SK-N-SH (cell line): ENCODE results near the gene KCNN3. TPM values are rescaled to one million over a fixed set of nuclear protein-coding genes. Genes with fewer than 3 reads are reported as not detected.

Experiments used
- CTCF ChIA-PET: fragments of 300-600, 350-600 bp; formaldehyde crosslinking; extraction: SDS; loops from one replicate; lab custom pipeline; 2021; lab: Yijun Ruan, JAX
- POLR2A ChIA-PET: fragments of 350-600 bp; sonication (Branson Sonifier 250); formaldehyde crosslinking; extraction: SDS; loops from one replicate; lab custom pipeline; 2020; ENCODE audit warnings: antibody characterized with exemption, inconsistent platforms; lab: Yijun Ruan, JAX
- DNase-seq: peaks from one replicate; pipeline ENCODE4 v3.0.0; 2012
- H2AFZ ChIP-seq: fragments of 200-600 bp; sonication (generic); 2 replicates; pipeline ENCODE4 v1.8.1; 2016; ENCODE audit warnings: antibody characterized with exemption, mild to moderate bottlenecking, low read depth
- H3F3A ChIP-seq: fragments of 200-600 bp; sonication (generic); replicated peaks from 2 replicates; pipeline ENCODE3; 2016; ENCODE audit warnings: antibody characterized with exemption, mild to moderate bottlenecking; ENCODE audit not compliant: insufficient read depth
- H3K27ac ChIP-seq, 2 experiments: fragments of 200-500 bp in 1 of 2; fragments of 200-600 bp in 1 of 2; sonication (Bioruptor generic) in 1 of 2; sonication (generic), shearing (Covaris generic) in 1 of 2; 2 replicates each; pipeline versions ENCODE4 v1.5.1 to v1.6.1; 2014 to 2016; ENCODE audit warnings: low read depth in 2 of 2, inconsistent platforms in 1 of 2, low read length in 1 of 2, mild to moderate bottlenecking in 1 of 2, mixed read lengths in 1 of 2
- H3K27me3 ChIP-seq: fragments of 200-600 bp; sonication (generic), shearing (Covaris generic); 2 replicates; pipeline ENCODE4 v1.6.1; 2016; ENCODE audit warnings: mixed run types; ENCODE audit not compliant: insufficient read depth
- H3K36me3 ChIP-seq, 2 experiments: fragments of 200-500 bp in 1 of 2; fragments of 200-600 bp in 1 of 2; sonication (Bioruptor generic) in 1 of 2; sonication (generic) in 1 of 2; replicated peaks in 1 of 2; 2 replicates each; pipeline versions ENCODE3 to v1.5.1; 2014 to 2016; ENCODE audit warnings: low read length in 1 of 2, mild to moderate bottlenecking in 1 of 2; ENCODE audit not compliant: insufficient read depth in 2 of 2, control insufficient read depth in 1 of 2
- H3K4me1 ChIP-seq, 2 experiments: fragments of 200-500 bp in 1 of 2; fragments of 200-600 bp in 1 of 2; sonication (Bioruptor generic) in 1 of 2; sonication (generic), shearing (Covaris generic) in 1 of 2; 2 replicates each; pipeline versions ENCODE4 v1.5.1 to v1.6.1; 2014 to 2016; ENCODE audit warnings: low read depth in 1 of 2, low read length in 1 of 2, mixed run types in 1 of 2; ENCODE audit not compliant: insufficient read depth in 2 of 2, control insufficient read depth in 1 of 2
- H3K4me2 ChIP-seq: fragments of 200-600 bp; sonication (generic), shearing (Covaris generic); 2 replicates; pipeline ENCODE4 v1.6.1; 2017; ENCODE audit warnings: mixed run types
- H3K4me3 ChIP-seq, 2 experiments: fragments of 200-500 bp in 1 of 2; fragments of 200-600 bp in 1 of 2; sonication (Bioruptor generic) in 1 of 2; sonication (generic), shearing (Covaris generic) in 1 of 2; 2 replicates each; pipeline versions ENCODE4 v1.5.1 to v1.8.1; 2014 to 2016; ENCODE audit warnings: low read depth in 2 of 2, inconsistent platforms in 1 of 2, low read length in 1 of 2, mild to moderate bottlenecking in 1 of 2, mixed read lengths in 1 of 2, moderate library complexity in 1 of 2
- H3K79me2 ChIP-seq: fragments of 200-600 bp; sonication (generic); 2 replicates; pipeline ENCODE4 v1.8.1; 2017; ENCODE audit warnings: mild to moderate bottlenecking; ENCODE audit not compliant: insufficient read depth
- H3K9ac ChIP-seq: fragments of 200-600 bp; sonication (generic); 2 replicates; pipeline ENCODE4 v1.6.1; 2017; ENCODE audit warnings: mixed run types
- H3K9me2 ChIP-seq: fragments of 200-600 bp; sonication (generic); 2 replicates; pipeline ENCODE4 v1.6.1; 2017; ENCODE audit warnings: mixed run types
- H3K9me3 ChIP-seq: fragments of 200-600 bp; sonication (generic); 2 replicates; pipeline ENCODE4 v1.6.1; 2017; ENCODE audit warnings: mixed run types, mild to moderate bottlenecking, moderate library complexity
- H4K20me1 ChIP-seq: fragments of 200-600 bp; sonication (generic); 2 replicates; pipeline ENCODE4 v1.6.1; 2017; ENCODE audit warnings: mild to moderate bottlenecking, mixed run types; ENCODE audit not compliant: insufficient read depth
- CHD2 ChIP-seq: fragments of 150-350 bp; IDR thresholded peaks from 2 replicates; pipeline ENCODE4 v1.6.1; 2018; ENCODE audit warnings: low read length; ENCODE audit not compliant: partially characterized antibody
- ELF1 ChIP-seq: IDR thresholded peaks from 2 replicates; pipeline ENCODE4 v1.4.0; 2012
- EP300 ChIP-seq, 2 experiments: IDR thresholded peaks; 2 replicates each; pipeline versions ENCODE4 v1.4.0 to v1.6.1; 2012; ENCODE audit warnings: borderline replicate concordance in 1 of 2, low read depth in 1 of 2, low read length in 1 of 2
- FOSL2 ChIP-seq: IDR thresholded peaks from 2 replicates; pipeline ENCODE4 v1.4.0; 2012; ENCODE audit warnings: low read depth, mild to moderate bottlenecking, moderate library complexity, borderline replicate concordance
- FOXJ3 ChIP-seq: sonication (generic); formaldehyde crosslinking; IDR thresholded peaks from 2 replicates; pipeline ENCODE4 v1.5.1; 2020; ENCODE audit warnings: mild to moderate bottlenecking, missing genetic modification reagents
- GATA2 ChIP-seq: sonication (generic); formaldehyde crosslinking; IDR thresholded peaks from 2 replicates; pipeline ENCODE4 v1.5.0; 2020; ENCODE audit warnings: mild to moderate bottlenecking, missing genetic modification reagents
- MEF2A ChIP-seq: IDR thresholded peaks from 2 replicates; pipeline ENCODE4 v1.4.0; 2012; ENCODE audit warnings: low read depth, borderline replicate concordance
- NFIC ChIP-seq: IDR thresholded peaks from 2 replicates; pipeline ENCODE4 v1.4.0; 2012; ENCODE audit warnings: borderline replicate concordance
- NRF1 ChIP-seq: IDR thresholded peaks from 2 replicates; pipeline ENCODE4 v1.6.1; 2012; ENCODE audit warnings: low read depth, mild to moderate bottlenecking, low read length
- PBX3 ChIP-seq: IDR thresholded peaks from 2 replicates; pipeline ENCODE4; 2012
- RAD21 ChIP-seq: IDR thresholded peaks from 2 replicates; pipeline ENCODE4 v1.6.1; 2012; ENCODE audit warnings: mild to moderate bottlenecking, low read length
- RCOR1 ChIP-seq: fragments of 150-350 bp; IDR thresholded peaks from 2 replicates; pipeline ENCODE4 v1.6.1; 2017; ENCODE audit warnings: antibody characterized with exemption, low read length
- REST ChIP-seq: IDR thresholded peaks from 2 replicates; pipeline ENCODE4 v1.6.1; 2012; ENCODE audit warnings: mild to moderate bottlenecking, low read depth, low read length, moderate library complexity
- RXRA ChIP-seq: IDR thresholded peaks from 2 replicates; pipeline ENCODE4 v1.4.0; 2012; ENCODE audit warnings: low read depth, mild to moderate bottlenecking, borderline replicate concordance
- TCF12 ChIP-seq: IDR thresholded peaks from 2 replicates; pipeline ENCODE4 v1.4.0; 2012
- TEAD4 ChIP-seq: IDR thresholded peaks from 2 replicates; pipeline ENCODE4 v1.4.0; 2012; ENCODE audit warnings: mild to moderate bottlenecking, borderline replicate concordance; ENCODE audit not compliant: insufficient read depth
- YY1 ChIP-seq: IDR thresholded peaks from 2 replicates; pipeline ENCODE4 v1.4.0; 2012; ENCODE audit warnings: low read depth, mild to moderate bottlenecking
- WGBS: methylation state at CpG from one replicate; pipeline ENCODE4 v1.1.6; 2017; ENCODE audit warnings: low lambda C conversion rate; 5-methylcytosine and 5-hydroxymethylcytosine counted together
- polyA plus RNA-seq, 3 experiments: library from polyadenylated mRNA; depleted of rRNA; stranded (reverse); fragments of >200 nt; gene quantifications; 2 replicates each; pipeline ENCODE4 v1.2.3, GENCODE V29; 2012

KCNN3 gene
- polyA plus RNA-seq, 1 of the 3 experiments (the other 2 are of a cell fraction), result 0.16 TPM

GRCh38 chr1:154791292-154792166 lies 78.6 kb downstream of the KCNN3 start:
- H3K9me2 ChIP-seq, result no peaks in the 10 kb centered on the region
- 68% methylated on average over 13 of the region's 13 CpGs for WGBS
- no peak overlapping the region for H3K4me3 ChIP-seq
- TF ChIP-seq FOSL2, result no peak
- TF ChIP-seq REST, result no peak
- TF ChIP-seq RCOR1, result no peak
- TF ChIP-seq FOXJ3 (CRISPR knock-in tag), result no peak
- no peak for TF ChIP-seq RXRA
- no peak for TF ChIP-seq NRF1
- TF ChIP-seq EP300 (IDR thresholded peaks at IDR 0.05; ENCODE audit: borderline replicate concordance in 1 of 2, low read depth in 1 of 2, low read length in 1 of 2), result no peak
- no peak for TF ChIP-seq MEF2A
- TF ChIP-seq GATA2, result no peak
- TF ChIP-seq RAD21, result no peak
- TF ChIP-seq YY1, result no peak
- peak; percentile 30; the same call in 1 of the 2 replicates for TF ChIP-seq NFIC
- no peak for TF ChIP-seq TCF12
- no peak for TF ChIP-seq TEAD4
- TF ChIP-seq CHD2, result no peak
- no peak for TF ChIP-seq ELF1
- 0 out of 2 replicates have a peak, but pooled peaks have one; percentile 9 for TF ChIP-seq PBX3
- peaks cover 20% of the 10 kb centered on the region for H3K27me3 ChIP-seq
- H3K27ac ChIP-seq, result no peak overlapping the region
- H3K36me3 ChIP-seq, result no peaks in the 10 kb centered on the region
- H3K9me3 ChIP-seq, result no peaks in the 10 kb centered on the region
- no peaks in the 10 kb centered on the region for H3F3A ChIP-seq
- no peaks in the 10 kb centered on the region for H4K20me1 ChIP-seq
- no peaks in the 10 kb centered on the region; a peak in 2 of 4 replicates for H3K4me1 ChIP-seq
- H3K9ac ChIP-seq, result no peak overlapping the region
- H3K4me2 ChIP-seq, result peak overlapping the region; percentile 23; the same call in 1 of the 2 replicates
- no peak overlapping the region for H2AFZ ChIP-seq
- ChIA-PET POLR2A (no interaction called here), CTCF (interaction anchor here (0.6 to 1.2 kb wide), 4 partner anchors 9 to 76 kb away, joined by 3 read pairs; no protein-coding TSS in a partner anchor)
- no peak for DNase-seq
- H3K79me2 ChIP-seq, result no peaks in the 10 kb centered on the region
